Measurements from ENCODE around the gene RENBP. TPM values are rescaled to one million over a fixed set of nuclear protein-coding genes. Genes with fewer than 3 reads are reported as not detected.

Gene RENBP
- total RNA-seq, 2 experiments from 2014 or later: 8.2 to 8.4 TPM

DNA sequence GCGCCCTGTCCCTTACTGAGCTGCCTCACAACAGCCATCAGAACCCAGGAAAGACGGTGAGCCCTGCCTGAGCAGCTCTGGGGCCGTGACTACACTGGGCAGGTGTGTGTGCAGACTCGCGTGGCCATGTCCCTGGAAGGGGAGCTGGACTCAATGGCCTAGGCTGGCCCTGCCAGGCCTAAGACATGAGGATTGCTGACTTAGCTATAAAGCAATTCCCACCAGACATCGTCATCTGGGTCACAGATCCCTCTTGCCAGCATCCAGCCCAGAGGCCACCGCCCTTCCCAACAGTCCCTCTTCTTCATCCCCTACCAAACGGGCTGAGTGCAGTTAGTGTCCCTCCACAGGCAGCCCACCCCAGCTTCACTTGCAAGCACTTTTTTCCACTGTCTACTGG lies 13.3 kb downstream of the RENBP start:
- peaks cover 32% of the 10 kb centered on the region for H3K4me1 Mint-ChIP-seq (ENCODE audit: low read depth)
- H3K9me3 Mint-ChIP-seq: no peaks in the 10 kb centered on the region
- intact Hi-C loops (cut with micrococcal nuclease): loop anchor here (10.0 kb wide), 1 partner anchor 456 kb away; the partner anchor contains the start of gene HAUS7
- H3K4me3 Mint-ChIP-seq: no peak overlapping the region
- CTCF ChIA-PET: interaction anchor here (13.4 kb wide), 1 partner anchor 16 kb away, joined by 93 read pairs; the partner anchor contains the start of gene RENBP
- no peaks in the 10 kb centered on the region for H3K27me3 Mint-ChIP-seq
- DNase-seq: no peak
- H3K27ac Mint-ChIP-seq: peak overlapping the region; percentile 38
- POLR2A ChIA-PET: no interaction called here
- H3K36me3 Mint-ChIP-seq: peaks cover 9% of the 10 kb centered on the region

GRCh38 chrX:153930011-153930910 lies 14.2 kb downstream of the RENBP start:
- peak overlapping the region; percentile 86 for H3K27ac Mint-ChIP-seq
- no peak overlapping the region for H3K4me3 Mint-ChIP-seq
- ChIA-PET POLR2A (no interaction called here), CTCF (interaction anchor here (13.4 kb wide), 1 partner anchor 17 kb away, joined by 93 read pairs; the partner anchor contains the start of gene RENBP)
- no peak for DNase-seq
- no peaks in the 10 kb centered on the region for H3K27me3 Mint-ChIP-seq
- H3K36me3 Mint-ChIP-seq: peaks cover 11% of the 10 kb centered on the region
- H3K4me1 Mint-ChIP-seq (ENCODE audit: low read depth): peaks cover 27% of the 10 kb centered on the region
- intact Hi-C loops (cut with micrococcal nuclease): loop anchor here (10.0 kb wide), 1 partner anchor 455 kb away; the partner anchor contains the start of gene HAUS7
- no peaks in the 10 kb centered on the region for H3K9me3 Mint-ChIP-seq

DNA sequence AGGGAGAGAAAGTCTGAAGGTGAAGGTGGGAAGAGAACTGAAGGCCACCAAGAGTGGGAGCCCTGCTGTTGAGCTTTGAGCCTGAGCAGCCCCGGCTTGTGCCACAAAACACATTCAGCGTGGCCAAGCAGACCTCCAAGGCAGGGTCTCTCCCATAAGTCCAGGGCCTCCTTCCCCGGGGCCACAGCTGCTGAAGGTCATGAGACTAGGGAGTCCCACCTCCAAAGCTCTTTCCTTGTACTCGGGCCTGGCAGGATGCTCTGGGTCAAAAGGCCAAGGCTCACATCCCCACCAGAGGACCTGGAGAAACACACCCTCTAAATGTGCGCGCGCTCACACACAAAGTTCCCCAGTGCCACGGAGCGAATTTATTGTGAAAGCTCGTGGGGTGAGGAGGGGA lies 14.9 kb downstream of the RENBP start:
- intact Hi-C loops (cut with micrococcal nuclease): loop anchor here (5.0 kb wide), 3 partner anchors 168 to 468 kb away; partner anchors contain the start of genes ABCD1, BCAP31, MECP2 and RPL10
- Mint-ChIP-seq H3K4me1 (ENCODE audit: low read depth) (peaks cover 27% of the 10 kb centered on the region), H3K36me3 (peaks cover 17% of the 10 kb centered on the region), H3K4me3 (peak overlapping the region; percentile 84), H3K27me3 (no peaks in the 10 kb centered on the region), H3K9me3 (no peaks in the 10 kb centered on the region), H3K27ac (peak overlapping the region; percentile 86)
- DNase-seq: no peak
- POLR2A ChIA-PET: no interaction called here
- CTCF ChIA-PET: interaction anchor here (13.4 kb wide), 1 partner anchor 17 kb away, joined by 93 read pairs; the partner anchor contains the start of gene RENBP

DNA sequence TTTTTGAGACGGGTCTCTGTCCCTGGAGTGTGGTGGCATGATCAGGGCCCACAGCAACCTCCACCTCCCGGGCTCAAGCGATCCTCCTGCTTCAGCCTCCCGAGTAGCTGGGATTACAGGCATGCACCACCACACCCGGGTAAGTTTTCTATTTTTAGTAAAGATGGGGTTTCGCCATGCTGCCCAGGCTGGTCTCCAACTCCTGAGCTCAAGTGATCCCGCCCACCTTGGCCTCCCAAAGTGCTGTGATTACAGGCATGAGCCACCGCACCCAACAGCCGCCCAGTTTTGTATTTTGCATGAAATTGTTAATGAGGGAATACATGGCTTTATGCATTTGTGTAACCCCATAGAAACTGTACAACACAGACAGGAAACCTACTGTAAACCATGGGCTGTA lies 15.6 kb downstream of the RENBP start:
- POLR2A ChIA-PET: interaction anchor here (0.9 to 6.2 kb wide), 3 partner anchors 16 to 41 kb away, joined by 3 to 68 read pairs (median 4); partner anchors contain the start of genes HCFC1 and TMEM187
- Mint-ChIP-seq H3K27ac (peak overlapping the region; percentile 86), H3K4me3 (peak overlapping the region; percentile 84)

GRCh38 chrX:153927922-153928760 lies 16.3 kb downstream of the RENBP start:
- Mint-ChIP-seq H3K27ac (peak overlapping the region; percentile 98), H3K36me3 (peaks cover 22% of the 10 kb centered on the region), H3K4me3 (peak overlapping the region; percentile 86), H3K4me1 (ENCODE audit: low read depth) (peaks cover 35% of the 10 kb centered on the region), H3K27me3 (no peaks in the 10 kb centered on the region), H3K9me3 (no peaks in the 10 kb centered on the region)
- intact Hi-C loops (cut with micrococcal nuclease): loop anchor here (1.0 to 5.0 kb wide), 6 partner anchors 44 to 469 kb away; partner anchors contain the start of genes ABCD1, BCAP31, IDH3G and MECP2
- CTCF ChIA-PET: interaction anchor here (0.8 to 13.4 kb wide), 6 partner anchors 11 to 134 kb away, joined by 3 to 93 read pairs (median 3); partner anchors contain the start of genes IDH3G, RENBP and SSR4
- peak; percentile 96 for DNase-seq
- POLR2A ChIA-PET: interaction anchor here (0.9 to 6.2 kb wide), 4 partner anchors 12 to 42 kb away, joined by 3 to 68 read pairs (median 4); partner anchors contain the start of genes HCFC1 and TMEM187

More for the DNA sequence above, 15.6 kb downstream of the RENBP start:
- CTCF ChIA-PET: interaction anchor here (0.8 to 13.4 kb wide), 4 partner anchors 18 to 134 kb away, joined by 3 to 93 read pairs (median 3); partner anchors contain the start of genes IDH3G, RENBP and SSR4
- no peaks in the 10 kb centered on the region for H3K9me3 Mint-ChIP-seq
- peaks cover 32% of the 10 kb centered on the region for H3K4me1 Mint-ChIP-seq (ENCODE audit: low read depth)
- H3K36me3 Mint-ChIP-seq: peaks cover 21% of the 10 kb centered on the region
- no peaks in the 10 kb centered on the region for H3K27me3 Mint-ChIP-seq
- DNase-seq: peak; percentile 31
- intact Hi-C loops (cut with micrococcal nuclease): loop anchor here (1.0 to 5.0 kb wide), 6 partner anchors 43 to 468 kb away; partner anchors contain the start of genes ABCD1, BCAP31, IDH3G and MECP2

- H3K36me3 Mint-ChIP-seq: peaks cover 23% of the 10 kb centered on the region
- peak overlapping the region; percentile 86 for H3K4me3 Mint-ChIP-seq
- peaks cover 33% of the 10 kb centered on the region for H3K4me1 Mint-ChIP-seq (ENCODE audit: low read depth)
- no peaks in the 10 kb centered on the region for H3K27me3 Mint-ChIP-seq
- peak overlapping the region; percentile 98 for H3K27ac Mint-ChIP-seq
- CTCF ChIA-PET: interaction anchor here (1.1 to 13.4 kb wide), 4 partner anchors 10 to 41 kb away, joined by 3 to 93 read pairs (median 3); partner anchors contain the start of gene RENBP
- intact Hi-C loops (cut with micrococcal nuclease): loop anchor here (5.0 kb wide), 3 partner anchors 170 to 470 kb away; partner anchors contain the start of genes ABCD1, BCAP31, MECP2 and RPL10
- no peak for DNase-seq
- H3K9me3 Mint-ChIP-seq: no peaks in the 10 kb centered on the region
- POLR2A ChIA-PET: interaction anchor here (1.1 to 6.2 kb wide), 2 partner anchors 12 to 42 kb away, joined by 3 to 68 read pairs; partner anchors contain the start of genes HCFC1 and TMEM187
Observed at GRCh38 chrX:153927672-153927921, 16.8 kb downstream of the RENBP start.

DNA sequence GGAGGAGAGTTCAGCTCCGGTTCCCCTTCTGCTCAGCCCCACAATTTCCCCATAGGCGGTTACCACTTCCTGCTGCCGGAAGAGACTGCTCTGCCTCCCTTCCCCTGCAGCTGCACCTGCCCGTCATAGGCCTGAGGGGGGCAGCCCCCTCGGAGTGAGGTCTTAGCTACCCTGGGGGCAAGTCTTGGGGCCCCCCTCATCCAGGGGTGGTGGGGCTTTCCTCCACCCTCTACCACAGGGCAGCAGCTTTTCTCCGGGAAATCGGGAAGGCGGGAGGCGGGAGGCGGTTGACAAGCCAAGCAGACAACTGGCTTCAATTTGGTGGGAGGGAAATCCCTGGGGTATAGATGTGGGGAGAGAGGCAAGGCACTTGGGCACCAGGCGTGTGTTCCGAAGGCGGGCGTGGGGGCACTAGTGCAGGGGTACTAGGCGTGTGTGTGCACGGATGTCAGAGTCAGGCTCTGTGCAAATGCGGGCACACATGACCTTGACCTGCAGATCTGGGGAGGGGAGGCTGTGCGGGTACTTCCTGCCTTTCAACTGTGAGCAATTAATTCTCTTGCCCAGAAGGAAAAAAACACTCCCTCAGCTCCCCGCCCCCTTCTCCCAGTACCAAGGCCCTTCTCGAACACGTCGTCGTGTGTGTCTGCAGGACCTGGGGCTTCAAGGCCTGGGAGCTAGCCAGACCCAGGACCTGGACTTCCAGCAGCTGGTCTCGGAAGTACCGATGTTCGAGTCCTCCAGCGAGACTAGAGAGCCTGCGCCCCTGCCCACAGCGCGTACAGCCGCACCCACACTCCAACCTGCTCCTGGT lies 17.4 kb downstream of the RENBP start:
- H3K4me1 Mint-ChIP-seq (ENCODE audit: low read depth): peaks cover 37% of the 10 kb centered on the region

DNA sequence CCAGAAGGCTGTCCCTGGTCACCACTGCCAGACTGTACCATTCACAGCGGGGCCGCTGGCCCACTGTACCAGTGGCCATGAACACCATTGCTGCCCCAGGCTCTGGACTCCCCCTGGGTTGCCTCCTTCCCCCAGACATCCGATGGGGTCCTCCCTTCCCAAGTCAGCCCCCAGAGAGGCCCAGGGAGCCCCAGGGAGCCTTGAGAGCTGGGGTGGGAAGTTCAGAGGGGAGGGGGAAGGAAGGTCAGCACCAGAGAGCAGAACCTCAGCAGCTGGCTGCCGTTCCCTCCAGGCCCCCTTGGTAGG lies 17.9 kb downstream of the RENBP start:
- DNase-seq: no peak
- ChIA-PET CTCF (interaction anchor here (0.9 to 13.4 kb wide), 6 partner anchors 20 to 132 kb away, joined by 3 to 93 read pairs (median 3); partner anchors contain the start of genes IDH3G, RENBP and SSR4), POLR2A (interaction anchor here (1.1 to 6.2 kb wide), 6 partner anchors 8 to 132 kb away, joined by 3 to 68 read pairs (median 14); partner anchors contain the start of genes HCFC1, IDH3G, IRAK1 and NAA10)

More for the DNA sequence above, 17.4 kb downstream of the RENBP start:
- intact Hi-C loops (cut with micrococcal nuclease): loop anchor here (5.0 kb wide), 3 partner anchors 170 to 470 kb away; partner anchors contain the start of genes ABCD1, BCAP31, MECP2 and RPL10
- H3K9me3 Mint-ChIP-seq: no peaks in the 10 kb centered on the region
- CTCF ChIA-PET: interaction anchor here (0.9 to 13.4 kb wide), 5 partner anchors 10 to 133 kb away, joined by 3 to 93 read pairs (median 3); partner anchors contain the start of genes IDH3G, RENBP and SSR4
- DNase-seq: peak; percentile 85
- peak overlapping the region; percentile 86 for H3K4me3 Mint-ChIP-seq
- peaks cover 24% of the 10 kb centered on the region for H3K36me3 Mint-ChIP-seq
- POLR2A ChIA-PET: interaction anchor here (1.1 to 6.2 kb wide), 5 partner anchors 13 to 132 kb away, joined by 3 to 68 read pairs (median 17); partner anchors contain the start of genes HCFC1, IDH3G, IRAK1 and RENBP
- no peaks in the 10 kb centered on the region for H3K27me3 Mint-ChIP-seq
- H3K27ac Mint-ChIP-seq: peak overlapping the region; percentile 98

GRCh38 chrX:153925739-153926551 lies 18.5 kb downstream of the RENBP start, which contains the start of gene ARHGAP4:
Gene ARHGAP4, minus strand, starts transcription at chrX:153926264. Its CDS starts 62 bp downstream, at chrX:153926202.
- ChIA-PET POLR2A (interaction anchor here (1.0 to 6.2 kb wide), 9 partner anchors 8 to 131 kb away, joined by 3 to 68 read pairs (median 8); partner anchors contain the start of genes HCFC1, IDH3G, IRAK1 and NAA10), CTCF (interaction anchor here (1.0 to 13.4 kb wide), 9 partner anchors 9 to 161 kb away, joined by 3 to 93 read pairs (median 3); partner anchors contain the start of genes IDH3G, NAA10, PLXNB3 and RENBP)
- peaks cover 20% of the 10 kb centered on the region for H3K36me3 Mint-ChIP-seq
- H3K27ac Mint-ChIP-seq: peak within 1 kb of the TSS; percentile 98
- peak; percentile 70 for DNase-seq
- intact Hi-C loops (cut with micrococcal nuclease): loop anchor here (2.0 to 5.0 kb wide), 4 partner anchors 21 to 471 kb away; partner anchors contain the start of genes ABCD1, BCAP31, MECP2 and RPL10
- peak within 1 kb of the TSS; percentile 94 for H3K4me3 Mint-ChIP-seq
- H3K27me3 Mint-ChIP-seq: no peaks in the 10 kb centered on the region
- peaks cover 36% of the 10 kb centered on the region for H3K4me1 Mint-ChIP-seq (ENCODE audit: low read depth)
- no peaks in the 10 kb centered on the region for H3K9me3 Mint-ChIP-seq

More for the DNA sequence above, 17.9 kb downstream of the RENBP start:
- Mint-ChIP-seq H3K9me3 (no peaks in the 10 kb centered on the region), H3K27me3 (no peaks in the 10 kb centered on the region), H3K4me1 (ENCODE audit: low read depth) (peaks cover 39% of the 10 kb centered on the region), H3K27ac (peak overlapping the region; percentile 98), H3K4me3 (peak overlapping the region; percentile 86), H3K36me3 (peaks cover 23% of the 10 kb centered on the region)
- intact Hi-C loops (cut with micrococcal nuclease): loop anchor here (5.0 kb wide), 3 partner anchors 171 to 471 kb away; partner anchors contain the start of genes ABCD1, BCAP31, MECP2 and RPL10
